HepG2 (cell line): ENCODE results near the gene KRTAP5-6. TPM values are rescaled to one million over a fixed set of nuclear protein-coding genes. Genes with fewer than 3 reads are reported as not detected.

Experiments
- ATF1 ChIP-seq: IDR thresholded peaks from 2 replicates; pipeline ENCODE4 v1.6.1; 2016; ENCODE audit warnings: mild to moderate bottlenecking, control low read depth
- ATF2 ChIP-seq: sonication (generic); formaldehyde crosslinking; IDR thresholded peaks from 2 replicates; pipeline ENCODE4 v1.4.0; 2020; ENCODE audit warnings: missing genetic modification reagents
- EP300 ChIP-seq, 3 experiments: sonication (generic) in 1 of 3; formaldehyde crosslinking in 1 of 3; IDR thresholded peaks; 2 replicates each; pipeline versions ENCODE4 v1.5.1 to v1.6.1; 2011 to 2020; ENCODE audit warnings: low read depth in 2 of 3, low read length in 2 of 3, borderline replicate concordance in 1 of 3, improper control_type of control experiment in 1 of 3, mild to moderate bottlenecking in 1 of 3, missing genetic modification reagents in 1 of 3, moderate library complexity in 1 of 3
- ERF ChIP-seq: IDR thresholded peaks from 2 replicates; pipeline ENCODE4 v1.6.1; 2018; ENCODE audit warnings: missing biosample characterization, missing genetic modification reagents
- GZF1 ChIP-seq: sonication (generic); formaldehyde crosslinking; IDR thresholded peaks from 2 replicates; pipeline ENCODE4 v1.5.1; 2020; ENCODE audit warnings: mild to moderate bottlenecking, missing genetic modification reagents
- HMG20B ChIP-seq: conservative IDR thresholded peaks from 2 replicates; pipeline ENCODE4 v1.6.1; 2016; ENCODE audit warnings: missing genetic modification reagents, missing compliant biosample characterization
- HMGA1 ChIP-seq: sonication (generic); formaldehyde crosslinking; conservative IDR thresholded peaks from 2 replicates; pipeline ENCODE4 v1.4.0; 2020; ENCODE audit warnings: missing genetic modification reagents
- HNRNPK ChIP-seq: fragments of 200-400 bp; formaldehyde crosslinking; IDR thresholded peaks from 2 replicates; pipeline ENCODE4 v1.6.1; 2018; ENCODE audit warnings: low read length, low read depth, moderate library complexity, mild to moderate bottlenecking; ENCODE audit not compliant: poor library complexity, severe bottlenecking
- HNRNPLL ChIP-seq: fragments of 200-400 bp; formaldehyde crosslinking; IDR thresholded peaks from 2 replicates; pipeline ENCODE4 v1.6.1; 2017; ENCODE audit warnings: mild to moderate bottlenecking, low read depth, low read length; ENCODE audit not compliant: poor library complexity, severe bottlenecking
- MBD4 ChIP-seq: IDR thresholded peaks from 2 replicates; pipeline ENCODE4 v1.6.1; 2012; ENCODE audit warnings: low read length, inconsistent platforms, borderline replicate concordance
- MLLT10 ChIP-seq: sonication (generic); formaldehyde crosslinking; IDR thresholded peaks from 2 replicates; pipeline ENCODE4 v1.4.0; 2020; ENCODE audit warnings: missing genetic modification reagents
- PHF5A ChIP-seq: IDR thresholded peaks from one replicate; pipeline ENCODE4 v1.6.1; 2018; ENCODE audit warnings: low read depth, missing genetic modification reagents; ENCODE audit not compliant: unreplicated experiment
- PITX1 ChIP-seq: sonication (generic); formaldehyde crosslinking; IDR thresholded peaks from 2 replicates; pipeline ENCODE4 v1.5.1; 2020; ENCODE audit warnings: mild to moderate bottlenecking, missing genetic modification reagents
- POLR2AphosphoS5 ChIP-seq: IDR thresholded peaks from 2 replicates; pipeline ENCODE4 v1.6.1; 2012; ENCODE audit warnings: low read depth, low read length
- REXO4 ChIP-seq: sonication (generic); formaldehyde crosslinking; IDR thresholded peaks from 2 replicates; pipeline ENCODE4 v1.8.0; 2022; ENCODE audit warnings: missing genetic modification reagents, mild to moderate bottlenecking, borderline replicate concordance
- SP140L ChIP-seq: sonication (generic); formaldehyde crosslinking; IDR thresholded peaks from 2 replicates; pipeline ENCODE4 v1.4.0; 2020; ENCODE audit warnings: missing genetic modification reagents, borderline replicate concordance
- SRY ChIP-seq: sonication (generic); formaldehyde crosslinking; IDR thresholded peaks from 2 replicates; pipeline ENCODE4 v1.8.0; 2022; ENCODE audit warnings: mild to moderate bottlenecking, missing genetic modification reagents
- TBL1XR1 ChIP-seq: fragments of 150-350 bp; IDR thresholded peaks from 2 replicates; pipeline ENCODE4 v1.6.1; 2014; ENCODE audit warnings: borderline replicate concordance, low read length; ENCODE audit not compliant: partially characterized antibody
- TCF7 ChIP-seq: sonication (generic); IDR thresholded peaks from 2 replicates; pipeline ENCODE4 v1.6.1; 2016; ENCODE audit warnings: antibody characterized with exemption, low read depth
- ZBTB25 ChIP-seq: IDR thresholded peaks from 2 replicates; pipeline ENCODE4 v1.6.1; 2018; ENCODE audit warnings: missing genetic modification reagents
- ZNF205 ChIP-seq: IDR thresholded peaks from 2 replicates; pipeline ENCODE4 v1.6.1; 2018; ENCODE audit warnings: missing biosample characterization, missing genetic modification reagents
- ZNF510 ChIP-seq: sonication (generic); formaldehyde crosslinking; IDR thresholded peaks from 2 replicates; pipeline ENCODE4 v1.4.0; 2020; ENCODE audit warnings: low read depth, mild to moderate bottlenecking, missing genetic modification reagents
- ZNF792 ChIP-seq: IDR thresholded peaks from 2 replicates; pipeline ENCODE4 v1.6.1; 2016
- polyA plus RNA-seq, 8 experiments: library from polyadenylated mRNA; depleted of rRNA in 3 of 8; stranded (reverse) in 7 of 8; unstranded in 1 of 8; fragments of >200 nt; fragmentation: Illumina TruSeq in 4 of 8; extraction: Trizol in 4 of 8; gene quantifications; 2 replicates each; pipeline versions ENCODE4 v1.2.1 to v1.2.3, GENCODE V29; 2011 to 2016; ENCODE audit warnings: low read depth in 4 of 8, missing spikeins in 1 of 8, mixed read lengths in 1 of 8; ENCODE audit not compliant: insufficient read depth in 1 of 8
- total RNA-seq, 5 experiments: library from RNA; depleted of rRNA; stranded (reverse); fragments of >200 nt; fragmentation: Illumina TruSeq; extraction: Trizol; gene quantifications; 2 replicates each; pipeline ENCODE4 v1.2.3, GENCODE V29; 2016; ENCODE audit warnings: low read depth in 1 of 5
- TF ChIP-seq, protein P1 (sequence below): sonication (generic); formaldehyde crosslinking; IDR thresholded peaks from 2 replicates; pipeline ENCODE4 v1.8.0; 2022; ENCODE audit warnings: missing genetic modification reagents, mild to moderate bottlenecking, moderate library complexity, borderline replicate concordance
- TF ChIP-seq, protein P2 (sequence below): IDR thresholded peaks from 2 replicates; pipeline ENCODE4 v1.6.1; 2012; ENCODE audit warnings: inconsistent platforms
- TF ChIP-seq, protein P3 (sequence below): sonication (generic); formaldehyde crosslinking; IDR thresholded peaks from 2 replicates; pipeline ENCODE4 v1.8.0; 2022; ENCODE audit warnings: missing genetic modification reagents, low read depth, mild to moderate bottlenecking, borderline replicate concordance

KRTAP5-6 gene
- total and polyA plus RNA-seq, 2 of the 13 experiments (the other 11 are each of a cell fraction or from before 2014, with no cell fraction given): not detected

DNA sequence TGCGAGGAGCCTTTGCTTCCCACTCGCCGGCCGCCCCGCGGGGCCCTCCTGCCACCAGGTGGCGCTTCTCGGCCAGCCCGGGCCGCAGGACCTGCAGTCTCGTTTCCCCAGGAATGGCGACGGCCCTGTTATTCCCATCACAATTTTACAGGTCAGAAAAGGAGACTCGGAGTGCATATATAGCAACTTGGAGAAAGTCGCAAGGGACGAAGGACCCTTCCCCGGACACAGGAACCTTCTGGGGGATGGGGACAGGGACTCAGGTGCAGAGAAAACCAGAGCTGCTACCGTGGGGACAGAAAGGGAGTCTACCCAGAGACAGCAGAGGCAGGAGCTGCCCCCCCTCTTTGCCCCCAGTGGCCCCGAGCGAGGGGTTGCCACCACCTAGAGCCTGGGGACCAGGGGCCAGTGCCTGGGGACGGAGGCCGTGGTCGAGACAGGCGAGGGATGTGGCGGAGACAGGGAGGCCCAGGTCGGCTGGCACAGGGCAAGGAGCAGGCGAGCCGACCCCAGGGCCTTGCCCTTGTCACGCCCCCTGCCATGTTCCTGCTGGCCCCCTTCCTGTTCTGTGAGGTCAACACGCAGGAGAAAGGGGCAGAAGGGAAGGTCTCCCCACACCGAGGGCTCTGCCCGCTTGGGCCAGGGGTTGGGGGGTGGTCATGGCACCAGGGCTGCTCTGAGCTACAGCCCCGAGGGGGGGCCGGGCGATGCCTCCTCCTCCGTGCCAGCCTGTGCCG is 3.5 kb upstream of the KRTAP5-6 start (continued):
- TF ChIP-seq, protein P1, sequence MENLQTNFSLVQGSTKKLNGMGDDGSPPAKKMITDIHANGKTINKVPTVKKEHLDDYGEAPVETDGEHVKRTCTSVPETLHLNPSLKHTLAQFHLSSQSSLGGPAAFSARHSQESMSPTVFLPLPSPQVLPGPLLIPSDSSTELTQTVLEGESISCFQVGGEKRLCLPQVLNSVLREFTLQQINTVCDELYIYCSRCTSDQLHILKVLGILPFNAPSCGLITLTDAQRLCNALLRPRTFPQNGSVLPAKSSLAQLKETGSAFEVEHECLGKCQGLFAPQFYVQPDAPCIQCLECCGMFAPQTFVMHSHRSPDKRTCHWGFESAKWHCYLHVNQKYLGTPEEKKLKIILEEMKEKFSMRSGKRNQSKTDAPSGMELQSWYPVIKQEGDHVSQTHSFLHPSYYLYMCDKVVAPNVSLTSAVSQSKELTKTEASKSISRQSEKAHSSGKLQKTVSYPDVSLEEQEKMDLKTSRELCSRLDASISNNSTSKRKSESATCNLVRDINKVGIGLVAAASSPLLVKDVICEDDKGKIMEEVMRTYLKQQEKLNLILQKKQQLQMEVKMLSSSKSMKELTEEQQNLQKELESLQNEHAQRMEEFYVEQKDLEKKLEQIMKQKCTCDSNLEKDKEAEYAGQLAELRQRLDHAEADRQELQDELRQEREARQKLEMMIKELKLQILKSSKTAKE (CRISPR knock-in tag): no peak
- TF ChIP-seq ZNF792 (CRISPR knock-in tag) (no peak; the same call in 1 of the 2 replicates), ERF (CRISPR knock-in tag) (peak; percentile 37; the same call in 1 of the 2 replicates), ATF2 (CRISPR knock-in tag) (0 out of 2 replicates have a peak, but pooled peaks have one; percentile 8), SP140L (CRISPR knock-in tag) (no peak), TCF7 (no peak), MLLT10 (CRISPR knock-in tag) (no peak), SRY (no peak), PHF5A (CRISPR knock-in tag) (no peak), HMGA1 (CRISPR knock-in tag) (no peak), ZNF510 (CRISPR knock-in tag) (no peak), GZF1 (CRISPR knock-in tag) (peak; percentile 37; the same call in 1 of the 2 replicates), ATF1 (CRISPR knock-in tag) (no peak), REXO4 (CRISPR knock-in tag) (no peak), MBD4 (no peak), HNRNPK (no peak), TBL1XR1 (no peak), EP300 (IDR thresholded peaks at IDR 0.05; ENCODE audit: low read depth in 2 of 2, low read length in 2 of 2) (0 out of 4 replicates have a peak, but pooled peaks of 1 of the 2 experiments have one; percentile 24), EP300 (CRISPR knock-in tag; IDR thresholded peaks at IDR 0.05; ENCODE audit: borderline replicate concordance) (no peak), ZBTB25 (no peak), HMG20B (no peak), HNRNPLL (no peak), POLR2AphosphoS5 (no peak), PITX1 (CRISPR knock-in tag) (no peak), ZNF205 (CRISPR knock-in tag) (0 out of 2 replicates have a peak, but pooled peaks have one; percentile 12)
- TF ChIP-seq, protein P2, sequence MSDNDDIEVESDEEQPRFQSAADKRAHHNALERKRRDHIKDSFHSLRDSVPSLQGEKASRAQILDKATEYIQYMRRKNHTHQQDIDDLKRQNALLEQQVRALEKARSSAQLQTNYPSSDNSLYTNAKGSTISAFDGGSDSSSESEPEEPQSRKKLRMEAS: no peak
- TF ChIP-seq, protein P3, sequence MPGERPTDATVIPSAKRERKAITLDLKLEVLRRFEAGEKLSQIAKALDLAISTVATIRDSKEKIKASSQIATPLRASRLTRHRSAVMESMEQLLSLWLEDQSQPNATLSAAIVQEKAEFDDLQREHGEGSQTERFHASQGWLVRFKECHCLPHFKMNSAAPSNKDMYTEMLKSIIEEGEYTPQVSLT: no peak
